Dendritic cell treated with granulocyte-macrophage colony-stimulating factor and Interleukin-4, amounts not matched to agents 40 ng/mL and 50 ng/mL, for 4 days (primary cell): ENCODE measurements around the gene PNLDC1.
"Not testable (repeated sequence)": the region's sequence is repeated elsewhere in the genome, so short reads cannot be mapped to it uniquely, and the experiment has no call there.

Experiments used
- H3K27ac Mint-ChIP-seq: one replicate; pipeline ENCODE4 v1.8.0; 2022; ENCODE audit warnings: mild to moderate bottlenecking, mixed read lengths
- H3K27me3 Mint-ChIP-seq: one replicate; pipeline ENCODE4 v1.8.0; 2022; ENCODE audit warnings: mild to moderate bottlenecking, mixed read lengths
- H3K36me3 Mint-ChIP-seq: one replicate; pipeline ENCODE4 v1.8.0; 2022; ENCODE audit warnings: low read depth, mixed read lengths
- H3K4me1 Mint-ChIP-seq: one replicate; pipeline ENCODE4 v1.8.0; 2022; ENCODE audit warnings: low read depth, mixed read lengths
- H3K4me3 Mint-ChIP-seq: one replicate; pipeline ENCODE4 v1.8.0; 2022; ENCODE audit warnings: mild to moderate bottlenecking, moderate library complexity, mixed read lengths
- H3K9me3 Mint-ChIP-seq: one replicate; pipeline ENCODE4 v1.8.0; 2022; ENCODE audit warnings: mixed read lengths
- intact Hi-C: fragments of 100-400 bp; cut with micrococcal nuclease; formaldehyde crosslinking; loops from one replicate; pipeline ENCODE4 v1.15.0; 2022

Gene PNLDC1

GRCh38 chr6:159832946-159833345 lies 32.9 kb downstream of the PNLDC1 start:
- peaks cover 27% of the 10 kb centered on the region for H3K4me1 Mint-ChIP-seq
- H3K27ac Mint-ChIP-seq: no peak overlapping the region
- no peaks in the 10 kb centered on the region for H3K9me3 Mint-ChIP-seq
- no peak overlapping the region for H3K4me3 Mint-ChIP-seq
- intact Hi-C loops: no loop called here
- H3K27me3 Mint-ChIP-seq: no peaks in the 10 kb centered on the region
- H3K36me3 Mint-ChIP-seq: no peaks in the 10 kb centered on the region

DNA sequence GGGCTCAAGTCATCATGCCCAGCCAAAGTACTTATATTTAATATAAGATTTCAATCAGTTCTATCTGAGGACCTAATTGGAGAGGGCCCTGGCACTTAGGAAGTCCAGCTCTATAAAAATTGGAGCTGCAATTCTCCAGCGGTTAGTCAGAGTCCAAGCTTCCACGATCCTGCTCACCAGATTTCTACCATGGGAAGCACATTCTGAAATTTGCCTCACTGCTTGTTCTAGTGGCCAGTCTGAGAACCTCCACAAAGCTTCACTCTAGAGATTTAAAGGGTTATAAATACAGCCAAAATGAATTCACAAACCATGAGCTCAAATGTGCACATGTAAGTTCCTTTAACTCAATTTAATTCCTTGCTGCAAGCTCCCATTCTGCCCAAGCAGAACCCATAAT lies 33.5 kb downstream of the PNLDC1 start:
- Mint-ChIP-seq H3K36me3 (no peaks in the 10 kb centered on the region), H3K4me3 (no peak overlapping the region), H3K27me3 (no peaks in the 10 kb centered on the region), H3K4me1 (peaks cover 27% of the 10 kb centered on the region), H3K9me3 (no peaks in the 10 kb centered on the region), H3K27ac (no peak overlapping the region)
- intact Hi-C loops: no loop called here

- H3K4me3 Mint-ChIP-seq: no peak overlapping the region
- H3K36me3 Mint-ChIP-seq: no peaks in the 10 kb centered on the region
- intact Hi-C loops: no loop called here
- H3K9me3 Mint-ChIP-seq: no peaks in the 10 kb centered on the region
- no peak overlapping the region for H3K27ac Mint-ChIP-seq
- H3K4me1 Mint-ChIP-seq: peaks cover 27% of the 10 kb centered on the region
- no peaks in the 10 kb centered on the region for H3K27me3 Mint-ChIP-seq
Observed at GRCh38 chr6:159833997-159834603, 34.0 kb downstream of the PNLDC1 start.

DNA sequence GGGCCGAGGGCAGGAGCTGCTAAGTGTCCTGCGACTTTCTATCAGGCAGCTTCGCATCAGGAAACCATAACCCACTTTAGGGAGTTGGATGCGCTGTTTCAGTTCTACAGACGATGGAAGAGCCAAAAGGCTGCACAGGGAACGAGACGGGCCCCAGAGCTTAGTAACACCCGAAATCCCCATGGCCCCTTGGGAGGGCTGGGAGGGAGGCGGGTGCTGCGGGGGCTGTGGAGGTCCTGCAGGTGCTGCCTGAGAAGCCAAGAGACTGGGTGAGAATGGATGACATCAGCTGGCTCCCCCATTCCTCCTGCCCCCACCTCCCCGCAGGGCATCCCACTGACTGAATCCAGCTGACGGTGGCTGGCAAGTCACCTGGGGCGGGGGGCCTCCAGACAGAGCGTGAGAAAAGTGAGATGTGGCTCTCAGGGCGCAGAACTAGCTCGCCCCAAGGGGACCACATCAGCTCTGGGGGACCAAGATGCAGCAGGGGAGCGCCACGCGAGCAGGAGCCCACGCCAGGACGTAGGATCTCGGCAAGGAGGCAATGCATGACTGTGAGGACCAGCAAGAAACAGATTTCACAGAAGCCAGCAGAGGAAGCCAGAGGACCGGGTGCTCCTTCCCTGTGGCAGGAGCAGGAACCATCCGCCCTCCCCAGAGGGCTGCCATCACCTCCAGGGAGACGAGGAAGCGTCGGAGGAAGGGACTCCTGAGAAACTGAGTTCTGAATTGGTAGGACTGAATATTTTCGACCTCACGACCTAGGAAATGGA lies 36.8 kb downstream of the PNLDC1 start:
- no peaks in the 10 kb centered on the region for H3K27me3 Mint-ChIP-seq
- no peak overlapping the region for H3K27ac Mint-ChIP-seq
- intact Hi-C loops: no loop called here
- peaks cover 3% of the 10 kb centered on the region for H3K4me1 Mint-ChIP-seq
- H3K4me3 Mint-ChIP-seq: no peak overlapping the region
- no peaks in the 10 kb centered on the region for H3K36me3 Mint-ChIP-seq
- H3K9me3 Mint-ChIP-seq: peaks cover 4% of the 10 kb centered on the region

DNA sequence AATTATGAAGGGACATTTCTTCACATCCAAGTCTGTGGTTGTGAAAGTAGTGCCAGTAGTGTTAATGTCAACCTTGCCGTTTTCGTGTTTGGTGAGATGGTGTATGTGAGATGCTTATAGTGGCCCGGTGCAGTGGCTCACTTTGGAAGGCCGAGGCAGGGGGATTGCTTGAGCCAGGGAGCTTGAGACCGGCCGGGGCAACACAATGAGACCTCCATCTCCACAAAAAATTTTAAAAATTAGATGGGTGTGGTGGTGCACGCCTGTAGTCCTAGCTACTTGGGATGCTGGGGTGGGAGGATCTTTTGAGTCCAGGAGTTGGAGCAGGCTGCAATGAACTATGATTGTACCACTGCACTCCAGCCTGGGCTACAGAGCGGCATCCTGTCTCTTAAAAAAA lies 37.4 kb downstream of the PNLDC1 start:
- Mint-ChIP-seq H3K4me1 (peaks cover 5% of the 10 kb centered on the region), H3K36me3 (no peaks in the 10 kb centered on the region), H3K27me3 (no peaks in the 10 kb centered on the region), H3K4me3 (no peak overlapping the region), H3K27ac (no peak overlapping the region), H3K9me3 (peaks cover 8% of the 10 kb centered on the region)
- intact Hi-C loops: no loop called here

- intact Hi-C loops: no loop called here
- H3K27me3 Mint-ChIP-seq: no peaks in the 10 kb centered on the region
- H3K4me1 Mint-ChIP-seq: peaks cover 5% of the 10 kb centered on the region
- no peak overlapping the region for H3K4me3 Mint-ChIP-seq
- peaks cover 8% of the 10 kb centered on the region for H3K9me3 Mint-ChIP-seq
- H3K36me3 Mint-ChIP-seq: no peaks in the 10 kb centered on the region
- no peak overlapping the region for H3K27ac Mint-ChIP-seq
Observed at GRCh38 chr6:159838020-159838744, 38.1 kb downstream of the PNLDC1 start.

DNA sequence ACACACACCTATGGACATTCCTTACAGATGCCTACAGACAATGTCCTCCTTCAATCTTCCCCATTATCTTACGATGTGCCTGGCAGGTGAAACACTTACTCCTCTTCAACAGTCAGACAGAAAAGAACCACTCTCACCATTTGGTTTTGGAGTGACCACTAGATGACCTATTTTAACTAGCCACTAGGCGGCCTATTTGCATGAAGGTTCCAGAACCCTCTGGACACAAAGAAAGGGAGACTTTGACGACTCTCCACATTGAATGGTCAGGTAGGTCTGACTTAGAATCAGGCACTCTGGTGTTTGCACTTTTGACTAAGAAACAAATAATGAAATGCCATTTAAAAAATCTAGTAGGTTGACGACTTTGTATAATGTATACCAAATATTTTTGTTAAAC lies 42.0 kb downstream of the PNLDC1 start:
- Mint-ChIP-seq H3K27ac (no peak overlapping the region), H3K9me3 (peaks cover 8% of the 10 kb centered on the region), H3K4me1 (peaks cover 5% of the 10 kb centered on the region), H3K4me3 (no peak overlapping the region), H3K27me3 (no peaks in the 10 kb centered on the region), H3K36me3 (no peaks in the 10 kb centered on the region)
- intact Hi-C loops: no loop called here

DNA sequence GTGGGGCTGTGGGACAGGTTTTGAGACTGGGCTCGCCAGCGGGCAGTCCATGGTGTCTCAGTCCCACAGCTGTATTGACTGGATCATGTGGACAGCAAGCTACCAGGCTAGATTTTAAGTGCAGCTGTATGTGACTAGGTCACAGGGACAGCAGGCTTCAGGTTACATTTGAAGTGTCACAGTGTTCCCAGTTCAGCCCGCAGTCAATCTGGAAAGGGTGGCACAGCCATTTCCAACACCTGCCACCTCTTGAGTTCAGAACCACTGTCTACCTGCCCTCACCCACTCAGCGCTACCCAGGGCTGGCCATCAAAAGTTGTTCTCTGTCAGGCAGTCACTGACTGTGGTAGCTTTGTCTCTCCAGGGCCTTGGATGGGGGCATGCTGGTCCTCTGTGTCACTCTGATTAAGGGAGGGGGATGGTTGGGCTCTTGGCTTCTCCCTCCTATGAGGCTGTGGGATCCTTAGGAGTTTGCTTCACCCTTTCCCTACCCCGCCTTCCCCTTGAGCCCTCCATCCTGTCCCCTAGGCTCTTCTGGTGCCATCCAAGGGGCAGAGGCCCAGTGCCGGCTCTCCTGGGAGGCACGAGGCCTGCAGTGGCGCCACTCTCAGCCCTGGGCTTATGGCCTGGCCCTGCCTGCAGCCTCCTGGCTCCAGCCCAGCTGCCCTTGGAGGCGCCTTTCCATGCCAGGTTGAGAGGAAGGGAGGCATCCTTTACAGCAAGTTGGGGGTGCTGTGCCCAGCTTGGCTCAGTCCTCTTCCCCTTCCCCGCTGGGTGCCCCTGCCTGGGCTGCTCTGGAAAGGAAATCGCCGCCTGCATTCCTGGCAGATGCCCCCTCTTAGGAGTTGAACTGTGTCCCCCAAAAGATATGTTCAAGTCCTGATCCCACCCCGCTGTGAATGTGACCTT lies 44.9 kb downstream of the PNLDC1 start:
- Mint-ChIP-seq H3K9me3 (peaks cover 35% of the 10 kb centered on the region), H3K36me3 (no peaks in the 10 kb centered on the region), H3K27me3 (no peaks in the 10 kb centered on the region), H3K4me1 (peaks cover 10% of the 10 kb centered on the region), H3K27ac (no peak overlapping the region), H3K4me3 (no peak overlapping the region)
- intact Hi-C loops: no loop called here

- H3K4me3 Mint-ChIP-seq, H3K27me3 Mint-ChIP-seq, intact Hi-C loops, H3K27ac Mint-ChIP-seq, H3K36me3 Mint-ChIP-seq, H3K4me1 Mint-ChIP-seq: not testable (repeated sequence)
- H3K9me3 Mint-ChIP-seq: peaks cover 28% of the 10 kb centered on the region
Observed at GRCh38 chr6:159848552-159848951, 48.5 kb downstream of the PNLDC1 start.

DNA sequence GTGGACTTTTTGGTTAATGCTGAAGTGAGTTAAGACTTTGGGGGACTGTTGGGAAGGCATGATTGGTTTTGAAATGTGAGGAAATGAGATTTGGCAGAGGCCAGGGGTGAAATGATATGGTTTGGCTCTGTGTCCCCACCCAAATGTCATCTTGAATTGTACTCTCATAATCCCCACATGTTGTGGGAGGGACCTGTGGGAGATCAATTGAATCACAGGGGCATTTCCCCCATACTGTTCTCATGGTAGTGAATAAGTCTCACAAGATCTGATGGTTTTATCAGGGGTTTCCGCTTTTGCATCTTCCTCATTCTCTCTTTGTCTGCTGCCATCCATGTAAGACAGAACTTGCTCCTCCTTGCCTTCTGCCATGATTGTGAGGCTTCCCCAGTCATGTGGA lies 49.8 kb downstream of the PNLDC1 start:
- Mint-ChIP-seq H3K9me3 (peaks cover 28% of the 10 kb centered on the region), H3K4me1 (peaks cover 12% of the 10 kb centered on the region), H3K27ac (peak overlapping the region; percentile 59)
- H3K36me3 Mint-ChIP-seq, H3K4me3 Mint-ChIP-seq, H3K27me3 Mint-ChIP-seq: not testable (repeated sequence)
- intact Hi-C loops: loop anchor here (5.0 kb wide), 1 partner anchor 58 kb away; the partner anchor contains the start of gene MRPL18

- H3K4me3 Mint-ChIP-seq: no peak overlapping the region
- intact Hi-C loops: loop anchor here (2.0 to 5.0 kb wide), 2 partner anchors 61 to 162 kb away; partner anchors contain the start of gene MRPL18
- H3K4me1 Mint-ChIP-seq: peaks cover 24% of the 10 kb centered on the region
- H3K27me3 Mint-ChIP-seq: no peaks in the 10 kb centered on the region
- no peaks in the 10 kb centered on the region for H3K36me3 Mint-ChIP-seq
- no peak overlapping the region for H3K27ac Mint-ChIP-seq
- peaks cover 35% of the 10 kb centered on the region for H3K9me3 Mint-ChIP-seq
Observed at GRCh38 chr6:159852877-159853276, 52.8 kb downstream of the PNLDC1 start.

DNA sequence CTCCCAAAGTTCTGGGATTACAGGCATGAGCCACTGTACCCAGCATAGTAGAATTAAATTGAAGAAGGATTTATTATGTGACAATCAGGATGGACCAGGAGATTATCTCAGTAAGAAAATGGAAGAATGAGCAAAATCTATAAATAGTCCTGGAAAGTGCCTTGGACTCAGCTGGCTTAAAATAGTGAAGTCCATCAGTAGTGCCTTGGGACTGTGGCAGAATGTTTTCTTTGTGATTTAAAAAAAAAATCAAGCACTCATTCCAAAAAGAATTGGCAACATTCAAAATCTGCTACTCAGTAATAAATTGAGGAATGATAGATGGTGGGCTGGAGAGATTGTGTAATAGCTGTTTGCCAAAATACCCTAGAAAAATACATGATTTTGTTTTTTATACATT lies 53.7 kb downstream of the PNLDC1 start:
- peaks cover 22% of the 10 kb centered on the region for H3K4me1 Mint-ChIP-seq
- no peaks in the 10 kb centered on the region for H3K36me3 Mint-ChIP-seq
- H3K4me3 Mint-ChIP-seq: no peak overlapping the region
- intact Hi-C loops: loop anchor here (2.0 to 5.0 kb wide), 2 partner anchors 61 to 163 kb away; partner anchors contain the start of gene MRPL18
- no peaks in the 10 kb centered on the region for H3K27me3 Mint-ChIP-seq
- no peak overlapping the region for H3K27ac Mint-ChIP-seq
- peaks cover 29% of the 10 kb centered on the region for H3K9me3 Mint-ChIP-seq

- Mint-ChIP-seq H3K27ac (no peak overlapping the region), H3K36me3 (no peaks in the 10 kb centered on the region), H3K4me3 (no peak overlapping the region), H3K27me3 (no peaks in the 10 kb centered on the region), H3K4me1 (peaks cover 22% of the 10 kb centered on the region), H3K9me3 (peaks cover 17% of the 10 kb centered on the region)
- intact Hi-C loops: loop anchor here (5.0 kb wide), 1 partner anchor 63 kb away; the partner anchor contains the start of gene MRPL18
Observed at GRCh38 chr6:159854959-159855358, 54.9 kb downstream of the PNLDC1 start.
